ENCODE data around the gene ANO1.

Gene ANO1

GRCh38 chr11:70055444-70055843 lies 22.7 kb upstream of the ANO1 start:
- no peak overlapping the region for H3K4me3 ChIP-seq (ENCODE audit: extremely low read depth, insufficient read depth, low read length, poor library complexity, severe bottlenecking)
- WGBS, 2 experiments (ENCODE audit: insufficient coverage in 2 of 2): no CpG with 5 or more reads among the region's 3 CpGs
- H3K4me1 ChIP-seq (ENCODE audit: control insufficient read depth, insufficient read depth, low read length, poor library complexity, severe bottlenecking): no peaks in the 10 kb centered on the region
- H3K9me3 ChIP-seq (ENCODE audit: control insufficient read depth, low read length): no peaks in the 10 kb centered on the region
- H3K27ac ChIP-seq (ENCODE audit: low read depth, low read length, severe bottlenecking): no peak overlapping the region
- no peaks in the 10 kb centered on the region for H3K36me3 ChIP-seq (ENCODE audit: control insufficient read depth, insufficient read depth, low read length)

DNA sequence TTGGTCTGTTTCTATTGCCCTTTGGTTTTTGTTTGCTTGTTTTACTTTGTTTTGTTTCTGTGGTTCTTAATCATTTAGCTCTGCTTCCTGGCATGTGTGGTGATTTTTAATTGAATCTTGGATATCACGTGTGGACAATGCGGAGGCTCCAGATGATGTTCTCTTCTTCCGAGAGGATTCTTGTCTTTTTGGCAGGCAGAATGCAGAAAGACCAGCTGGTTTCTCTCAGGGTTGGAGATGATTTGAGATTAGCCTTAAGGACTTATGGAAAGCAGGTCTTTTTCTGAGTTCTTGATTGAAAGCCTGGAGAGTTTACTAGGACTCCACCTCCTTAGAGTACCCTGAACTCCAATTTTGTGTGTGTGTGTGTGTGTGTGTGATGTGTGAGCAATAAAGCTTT lies 21.0 kb upstream of the ANO1 start:
- no peak overlapping the region for H3K4me3 ChIP-seq (ENCODE audit: extremely low read depth, insufficient read depth, low read length, poor library complexity, severe bottlenecking)
- no peaks in the 10 kb centered on the region for H3K4me1 ChIP-seq (ENCODE audit: control insufficient read depth, insufficient read depth, low read length, poor library complexity, severe bottlenecking)
- 100% methylated on average over 1 to 3 of the region's 3 CpGs for WGBS, 2 experiments (ENCODE audit: insufficient coverage in 2 of 2)
- H3K27ac ChIP-seq (ENCODE audit: low read depth, low read length, severe bottlenecking): no peak overlapping the region
- no peaks in the 10 kb centered on the region for H3K36me3 ChIP-seq (ENCODE audit: control insufficient read depth, insufficient read depth, low read length)
- H3K9me3 ChIP-seq (ENCODE audit: control insufficient read depth, low read length): no peaks in the 10 kb centered on the region

DNA sequence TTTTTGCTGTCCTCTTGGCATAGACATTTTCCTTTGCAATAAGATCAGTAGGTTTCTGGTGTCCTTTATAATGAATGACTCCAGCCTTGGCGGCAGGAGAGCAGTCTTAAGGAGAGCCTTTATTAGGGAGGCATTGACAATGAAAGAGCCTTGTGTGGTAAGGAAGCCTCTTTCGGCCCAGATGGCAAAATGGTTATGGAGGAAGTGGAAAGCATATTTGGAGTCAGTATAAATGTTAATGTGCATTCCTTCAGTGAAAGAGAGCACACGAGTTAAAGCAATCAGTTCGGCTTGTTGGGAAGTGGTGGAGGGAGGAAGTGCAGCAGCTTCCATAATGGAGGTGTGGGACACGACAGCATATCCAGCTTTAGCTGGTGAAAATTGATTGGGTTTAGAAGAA lies 18.1 kb upstream of the ANO1 start:
- Histone ChIP-seq H3K36me3 (ENCODE audit: control insufficient read depth, insufficient read depth, low read length) (no peaks in the 10 kb centered on the region), H3K4me3 (ENCODE audit: extremely low read depth, insufficient read depth, low read length, poor library complexity, severe bottlenecking) (no peak overlapping the region), H3K4me1 (ENCODE audit: control insufficient read depth, insufficient read depth, low read length, poor library complexity, severe bottlenecking) (peaks cover 3% of the 10 kb centered on the region), H3K27ac (ENCODE audit: low read depth, low read length, severe bottlenecking) (no peak overlapping the region), H3K9me3 (ENCODE audit: control insufficient read depth, low read length) (no peaks in the 10 kb centered on the region)
- 87 to 92% methylated on average over 4 to 5 of the region's 5 CpGs for WGBS, 2 experiments (ENCODE audit: insufficient coverage in 2 of 2)

GRCh38 chr11:70060611-70061293 lies 17.4 kb upstream of the ANO1 start:
- 94 to 95% methylated on average over 9 to 10 of the region's 10 CpGs for WGBS, 2 experiments (ENCODE audit: insufficient coverage in 2 of 2)

GRCh38 chr11:70061734-70062133 lies 16.4 kb upstream of the ANO1 start:
- Histone ChIP-seq H3K9me3 (ENCODE audit: control insufficient read depth, low read length) (no peaks in the 10 kb centered on the region), H3K4me1 (ENCODE audit: control insufficient read depth, insufficient read depth, low read length, poor library complexity, severe bottlenecking) (peaks cover 3% of the 10 kb centered on the region), H3K4me3 (ENCODE audit: extremely low read depth, insufficient read depth, low read length, poor library complexity, severe bottlenecking) (no peak overlapping the region), H3K36me3 (ENCODE audit: control insufficient read depth, insufficient read depth, low read length) (no peaks in the 10 kb centered on the region), H3K27ac (ENCODE audit: low read depth, low read length, severe bottlenecking) (no peak overlapping the region)
- WGBS, 2 experiments (ENCODE audit: insufficient coverage in 2 of 2): 83 to 100% methylated on average over 1 of the region's 1 CpG

More at GRCh38 chr11:70060611-70061293, 17.4 kb upstream of the ANO1 start:
- Histone ChIP-seq H3K27ac (ENCODE audit: low read depth, low read length, severe bottlenecking) (no peak overlapping the region), H3K4me1 (ENCODE audit: control insufficient read depth, insufficient read depth, low read length, poor library complexity, severe bottlenecking) (peaks cover 3% of the 10 kb centered on the region), H3K9me3 (ENCODE audit: control insufficient read depth, low read length) (no peaks in the 10 kb centered on the region), H3K4me3 (ENCODE audit: extremely low read depth, insufficient read depth, low read length, poor library complexity, severe bottlenecking) (no peak overlapping the region), H3K36me3 (ENCODE audit: control insufficient read depth, insufficient read depth, low read length) (no peaks in the 10 kb centered on the region)

GRCh38 chr11:70063121-70063520 lies 15.0 kb upstream of the ANO1 start:
- no peaks in the 10 kb centered on the region for H3K9me3 ChIP-seq (ENCODE audit: control insufficient read depth, low read length)
- H3K4me1 ChIP-seq (ENCODE audit: control insufficient read depth, insufficient read depth, low read length, poor library complexity, severe bottlenecking): peaks cover 3% of the 10 kb centered on the region
- H3K4me3 ChIP-seq (ENCODE audit: extremely low read depth, insufficient read depth, low read length, poor library complexity, severe bottlenecking): no peak overlapping the region
- no peaks in the 10 kb centered on the region for H3K36me3 ChIP-seq (ENCODE audit: control insufficient read depth, insufficient read depth, low read length)
- H3K27ac ChIP-seq (ENCODE audit: low read depth, low read length, severe bottlenecking): no peak overlapping the region
- WGBS, 2 experiments (ENCODE audit: insufficient coverage in 2 of 2): 83 to 97% methylated on average over 6 of the region's 8 CpGs

GRCh38 chr11:70063555-70063954 lies 14.6 kb upstream of the ANO1 start:
- no peak overlapping the region for H3K4me3 ChIP-seq (ENCODE audit: extremely low read depth, insufficient read depth, low read length, poor library complexity, severe bottlenecking)
- no peak overlapping the region for H3K27ac ChIP-seq (ENCODE audit: low read depth, low read length, severe bottlenecking)
- H3K36me3 ChIP-seq (ENCODE audit: control insufficient read depth, insufficient read depth, low read length): no peaks in the 10 kb centered on the region
- no peaks in the 10 kb centered on the region for H3K9me3 ChIP-seq (ENCODE audit: control insufficient read depth, low read length)
- 90 to 93% methylated on average over 4 of the region's 4 CpGs for WGBS, 2 experiments (ENCODE audit: insufficient coverage in 2 of 2)
- H3K4me1 ChIP-seq (ENCODE audit: control insufficient read depth, insufficient read depth, low read length, poor library complexity, severe bottlenecking): peaks cover 3% of the 10 kb centered on the region

DNA sequence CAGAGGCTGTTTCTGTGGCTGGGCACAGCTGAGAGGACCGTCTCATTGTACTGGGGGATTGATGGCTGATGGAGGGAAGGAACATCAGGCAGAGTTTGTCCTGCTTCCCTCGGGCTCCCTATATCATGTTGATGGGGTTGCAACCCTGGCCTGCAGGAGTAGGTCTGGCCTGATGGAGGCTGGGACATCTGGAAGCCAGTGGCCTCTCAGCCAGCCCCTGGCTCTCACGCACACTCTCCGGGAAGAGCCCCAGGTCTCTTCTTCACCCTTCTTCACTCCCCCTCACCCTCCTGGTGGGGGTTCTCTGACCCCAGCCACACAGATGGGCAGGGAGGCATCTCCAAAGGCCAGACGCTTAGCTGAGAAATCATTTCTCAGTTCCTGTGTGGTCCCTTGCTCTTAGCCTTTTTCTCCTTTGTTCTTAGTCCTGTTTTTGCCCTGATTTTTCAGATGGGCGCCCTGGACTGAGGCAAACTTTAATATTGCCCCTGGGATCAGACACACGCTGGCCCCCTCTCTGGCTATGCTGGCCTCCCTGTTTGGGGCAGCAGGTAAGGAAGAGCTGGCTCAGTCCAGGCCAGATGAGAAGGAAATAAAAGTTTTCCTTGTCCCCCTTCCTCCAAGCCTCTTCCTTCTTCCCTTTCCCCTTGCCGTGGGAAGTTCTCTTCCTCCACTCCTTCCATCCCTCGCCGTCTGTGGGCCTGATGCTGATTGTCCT lies 13.9 kb upstream of the ANO1 start:
- no peak overlapping the region for H3K27ac ChIP-seq (ENCODE audit: low read depth, low read length, severe bottlenecking)
- no peaks in the 10 kb centered on the region for H3K9me3 ChIP-seq (ENCODE audit: control insufficient read depth, low read length)
- H3K4me3 ChIP-seq (ENCODE audit: extremely low read depth, insufficient read depth, low read length, poor library complexity, severe bottlenecking): no peak overlapping the region
- H3K36me3 ChIP-seq (ENCODE audit: control insufficient read depth, insufficient read depth, low read length): no peaks in the 10 kb centered on the region
- WGBS, 2 experiments (ENCODE audit: insufficient coverage in 2 of 2): 83 to 88% methylated on average over 6 to 7 of the region's 10 CpGs
- H3K4me1 ChIP-seq (ENCODE audit: control insufficient read depth, insufficient read depth, low read length, poor library complexity, severe bottlenecking): peaks cover 3% of the 10 kb centered on the region

DNA sequence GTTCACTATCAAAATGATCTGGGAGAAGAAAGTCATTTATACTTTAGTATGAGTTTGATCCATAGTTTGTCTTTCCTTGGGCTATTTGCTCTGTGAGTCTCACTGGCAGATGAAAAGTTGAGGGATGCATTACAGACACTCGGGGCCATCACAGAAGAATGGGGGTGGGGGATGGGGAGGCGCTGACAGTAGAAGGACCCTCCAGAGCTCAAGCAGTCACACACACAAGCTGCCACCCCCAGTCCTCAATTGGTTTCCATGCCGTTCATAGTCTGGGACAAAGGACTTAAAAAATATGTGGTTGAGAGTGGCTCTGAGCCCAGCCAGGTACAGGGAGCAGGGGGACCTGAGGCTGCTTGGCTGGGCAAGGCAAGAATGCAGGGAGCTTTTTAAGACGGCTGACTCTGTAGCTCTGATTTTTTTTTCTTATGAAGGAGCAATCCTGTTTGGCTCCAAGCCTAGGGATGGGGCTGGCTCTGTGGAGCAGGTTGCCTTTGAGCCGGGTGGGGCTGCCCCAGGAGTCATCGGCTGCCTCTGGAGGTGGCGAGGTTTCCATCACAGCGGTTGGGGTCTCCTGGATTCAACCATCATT lies 13.3 kb upstream of the ANO1 start:
- no peak overlapping the region for H3K4me3 ChIP-seq (ENCODE audit: extremely low read depth, insufficient read depth, low read length, poor library complexity, severe bottlenecking)
- WGBS, 2 experiments (ENCODE audit: insufficient coverage in 2 of 2): 90 to 92% methylated on average over 5 of the region's 8 CpGs
- H3K4me1 ChIP-seq (ENCODE audit: control insufficient read depth, insufficient read depth, low read length, poor library complexity, severe bottlenecking): peaks cover 3% of the 10 kb centered on the region
- no peaks in the 10 kb centered on the region for H3K9me3 ChIP-seq (ENCODE audit: control insufficient read depth, low read length)
- no peak overlapping the region for H3K27ac ChIP-seq (ENCODE audit: low read depth, low read length, severe bottlenecking)
- H3K36me3 ChIP-seq (ENCODE audit: control insufficient read depth, insufficient read depth, low read length): no peaks in the 10 kb centered on the region

DNA sequence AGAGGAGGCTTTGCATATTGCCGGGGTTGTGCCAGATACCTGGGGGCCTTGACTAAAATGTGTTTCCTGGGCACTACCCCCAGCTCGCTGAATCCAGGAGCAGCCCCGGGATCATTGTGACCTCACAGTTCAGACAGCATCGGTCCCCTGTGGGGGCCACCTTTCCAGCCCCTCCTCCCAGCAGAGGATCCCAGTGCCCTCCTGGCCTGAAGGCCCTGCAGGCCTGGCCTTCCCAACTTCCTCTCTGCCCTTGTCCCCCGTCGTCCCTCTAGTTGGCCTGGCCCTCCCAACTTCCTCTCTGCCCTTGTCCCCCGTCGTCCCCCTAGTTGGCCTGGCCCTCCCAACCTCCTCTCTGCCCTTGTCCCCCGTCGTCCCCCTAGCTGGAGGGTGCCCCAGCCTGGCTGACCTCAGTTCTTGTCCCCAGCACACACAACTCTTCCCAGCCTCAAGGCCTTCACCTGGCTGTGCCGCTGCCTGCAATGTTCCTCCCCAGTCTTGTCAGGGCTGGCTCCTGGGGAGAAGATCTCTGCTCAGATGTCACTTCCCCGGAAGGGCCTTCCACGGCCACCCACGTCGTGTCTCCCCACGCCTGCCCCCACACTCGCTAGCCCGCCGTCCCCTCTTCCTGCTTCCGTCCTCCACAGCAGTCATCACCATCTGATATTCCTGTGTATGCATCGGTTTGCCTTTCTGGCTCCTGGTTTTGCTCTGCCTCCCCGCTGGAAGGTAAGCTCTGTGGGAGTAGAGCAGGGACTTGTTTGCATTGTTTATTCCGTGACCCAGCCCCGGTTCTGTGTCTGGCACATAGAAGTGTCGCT lies 12.6 kb upstream of the ANO1 start:
- Histone ChIP-seq H3K9me3 (ENCODE audit: control insufficient read depth, low read length) (no peaks in the 10 kb centered on the region), H3K4me1 (ENCODE audit: control insufficient read depth, insufficient read depth, low read length, poor library complexity, severe bottlenecking) (peaks cover 3% of the 10 kb centered on the region), H3K36me3 (ENCODE audit: control insufficient read depth, insufficient read depth, low read length) (no peaks in the 10 kb centered on the region), H3K4me3 (ENCODE audit: extremely low read depth, insufficient read depth, low read length, poor library complexity, severe bottlenecking) (no peak overlapping the region), H3K27ac (ENCODE audit: low read depth, low read length, severe bottlenecking) (no peak overlapping the region)
- WGBS, 2 experiments (ENCODE audit: insufficient coverage in 2 of 2): 90 to 91% methylated on average over 23 to 25 of the region's 25 CpGs
